ENCODE measurements around the gene COPS9.
A peak's percentile ranks its signal among the peaks of the same experiment; 100 is the strongest.

COPS9 gene

GRCh38 chr2:240145461-240145860 is 9.4 kb upstream of the COPS9 start:
- no peak for TF ChIP-seq CTCF (IDR thresholded peaks at IDR 0.05; ENCODE audit: insufficient read depth, low read length, poor library complexity, severe bottlenecking)

GRCh38 chr2:240144649-240145261 is 8.7 kb upstream of the COPS9 start:
- no peaks in the 10 kb centered on the region for H3K36me3 ChIP-seq (ENCODE audit: control insufficient read depth, insufficient read depth, low read length)
- H3K4me3 ChIP-seq (replicated peaks; ENCODE audit: low read depth, low read length), result no peak overlapping the region
- H3K27me3 ChIP-seq (replicated peaks; ENCODE audit: control insufficient read depth, insufficient read depth, low read length), result no peaks in the 10 kb centered on the region; the same call in 1 of the 2 replicates
- TF ChIP-seq CTCF (IDR thresholded peaks at IDR 0.05; ENCODE audit: insufficient read depth, low read length, poor library complexity, severe bottlenecking), result no peak
- no peak for DNase-seq (ENCODE audit: extremely low read depth, insufficient read length)

More at GRCh38 chr2:240145461-240145860, 9.4 kb upstream of the COPS9 start:
- H3K4me3 ChIP-seq (replicated peaks; ENCODE audit: low read depth, low read length), result no peak overlapping the region
- H3K27me3 ChIP-seq (replicated peaks; ENCODE audit: control insufficient read depth, insufficient read depth, low read length), result no peaks in the 10 kb centered on the region
- no peaks in the 10 kb centered on the region for H3K36me3 ChIP-seq (ENCODE audit: control insufficient read depth, insufficient read depth, low read length)
- no peak for DNase-seq (ENCODE audit: extremely low read depth, insufficient read length)

GRCh38 chr2:240143801-240144648 is 7.9 kb upstream of the COPS9 start:
- Histone ChIP-seq H3K36me3 (ENCODE audit: control insufficient read depth, insufficient read depth, low read length) (no peaks in the 10 kb centered on the region), H3K4me3 (replicated peaks; ENCODE audit: low read depth, low read length) (no peak overlapping the region), H3K27me3 (replicated peaks; ENCODE audit: control insufficient read depth, insufficient read depth, low read length) (no peaks in the 10 kb centered on the region; the same call in 1 of the 2 replicates)
- peak; percentile 51 for DNase-seq (ENCODE audit: extremely low read depth, insufficient read length)
- peak; percentile 93 for TF ChIP-seq CTCF (IDR thresholded peaks at IDR 0.05; ENCODE audit: insufficient read depth, low read length, poor library complexity, severe bottlenecking)

GRCh38 chr2:240143276-240143675 is 7.2 kb upstream of the COPS9 start:
- H3K27me3 ChIP-seq (replicated peaks; ENCODE audit: control insufficient read depth, insufficient read depth, low read length), result no peaks in the 10 kb centered on the region; the same call in 1 of the 2 replicates
- no peak for DNase-seq (ENCODE audit: extremely low read depth, insufficient read length)
- H3K4me3 ChIP-seq (replicated peaks; ENCODE audit: low read depth, low read length), result no peak overlapping the region
- TF ChIP-seq CTCF (IDR thresholded peaks at IDR 0.05; ENCODE audit: insufficient read depth, low read length, poor library complexity, severe bottlenecking), result no peak
- no peaks in the 10 kb centered on the region for H3K36me3 ChIP-seq (ENCODE audit: control insufficient read depth, insufficient read depth, low read length)

- no peak for TF ChIP-seq CTCF (IDR thresholded peaks at IDR 0.05; ENCODE audit: insufficient read depth, low read length, poor library complexity, severe bottlenecking)
- DNase-seq (ENCODE audit: extremely low read depth, insufficient read length), result no peak
- H3K36me3 ChIP-seq (ENCODE audit: control insufficient read depth, insufficient read depth, low read length), result no peaks in the 10 kb centered on the region
- H3K4me3 ChIP-seq (replicated peaks; ENCODE audit: low read depth, low read length), result no peak overlapping the region
- no peaks in the 10 kb centered on the region; the same call in 1 of the 2 replicates for H3K27me3 ChIP-seq (replicated peaks; ENCODE audit: control insufficient read depth, insufficient read depth, low read length)
These were observed 6.8 kb upstream of the COPS9 start for GRCh38 chr2:240142859-240143258.
